ENCODE measurements around the gene CDH13.

- no peak for TF ChIP-seq CTCF (conservative IDR thresholded peaks at IDR 0.05; ENCODE audit: low read depth, low read length)
- no peak for TF ChIP-seq EZH2 (IDR thresholded peaks at IDR 0.05; ENCODE audit: borderline replicate concordance, low read depth, low read length, poor library complexity, severe bottlenecking)
Observed at GRCh38 chr16:82657239-82657638, 30.5 kb downstream of the CDH13 start.

Measured in A673 (cell line).